ENCODE measurements around the gene FAXDC2. TPM values are rescaled to one million over a fixed set of nuclear protein-coding genes. Genes with fewer than 3 reads are reported as not detected.

The FAXDC2 gene
- polyA plus RNA-seq, 1 donor (not counting 4 experiments of a cell fraction or from before 2014, with no cell fraction given), result 4.6 TPM

- peaks cover 29% of the 10 kb centered on the region for H3K79me2 ChIP-seq (ENCODE audit: control insufficient read depth, insufficient read depth, low read length)
- H3K9me3 ChIP-seq (ENCODE audit: control insufficient read depth, low read depth, low read length), result no peaks in the 10 kb centered on the region
Observed at GRCh38 chr5:154795235-154795596, 55.2 kb downstream of the FAXDC2 start.

GRCh38 chr5:154794525-154795234 is 55.7 kb downstream of the FAXDC2 start:
- Histone ChIP-seq H3K9ac (ENCODE audit: control insufficient read depth, extremely low read depth, insufficient read depth, low read length) (no peak overlapping the region), H3K4me1 (ENCODE audit: control insufficient read depth, extremely low read depth, insufficient read depth, low read length) (no peaks in the 10 kb centered on the region), H4K20me1 (ENCODE audit: control insufficient read depth, extremely low read depth, insufficient read depth, low read length) (peaks cover 9% of the 10 kb centered on the region), H3K9me1 (ENCODE audit: control insufficient read depth, extremely low read depth, insufficient read depth, low read length) (no peaks in the 10 kb centered on the region), H3K27me3 (ENCODE audit: control insufficient read depth, extremely low read depth, insufficient read depth, low read length) (no peaks in the 10 kb centered on the region), H3K4me2 (ENCODE audit: control insufficient read depth, extremely low read depth, insufficient read depth, low read depth, low read length) (no peak overlapping the region), H2AFZ (ENCODE audit: control insufficient read depth, low read length) (no peak overlapping the region), H3K27ac (ENCODE audit: control insufficient read depth, insufficient read depth, low read length) (no peak overlapping the region), H3K36me3 (ENCODE audit: control insufficient read depth in 2 of 2, extremely low read depth in 1 of 2, insufficient read depth in 2 of 2, low read length in 2 of 2) (peaks cover 46 to 52% of the 10 kb centered on the region in 2 experiments), H3K79me2 (ENCODE audit: control insufficient read depth, insufficient read depth, low read length) (peaks cover 34% of the 10 kb centered on the region), H3K9me3 (ENCODE audit: control insufficient read depth, low read depth, low read length) (no peaks in the 10 kb centered on the region), H3K4me3 (ENCODE audit: control insufficient read depth in 2 of 3, extremely low read depth in 1 of 3, insufficient read depth in 2 of 3, low read depth in 1 of 3, low read length in 3 of 3) (no peak overlapping the region)
- TF ChIP-seq EZH2 (IDR thresholded peaks at IDR 0.05; ENCODE audit: low read length), result no peak
- TF ChIP-seq CTCF (optimal IDR thresholded peaks at IDR 0.05 in 1 of 3, IDR thresholded peaks at IDR 0.05 in 1 of 3, conservative IDR thresholded peaks at IDR 0.05 in 1 of 3; ENCODE audit: extremely low read depth in 1 of 3, insufficient read depth in 2 of 3, low read length in 3 of 3), result no peak
- DNase-seq (ENCODE audit: low read depth, low spot score), result no peak
- no peak for FAIRE-seq
- dilution Hi-C loops (cut with MboI; ENCODE audit: extremely low pct_ligation_motif_present, low sequenced_read_pairs), result no loop called here

More at GRCh38 chr5:154795235-154795596, 55.2 kb downstream of the FAXDC2 start:
- Histone ChIP-seq H3K4me1 (ENCODE audit: control insufficient read depth, extremely low read depth, insufficient read depth, low read length) (no peaks in the 10 kb centered on the region), H3K4me3 (ENCODE audit: control insufficient read depth in 2 of 3, extremely low read depth in 1 of 3, insufficient read depth in 2 of 3, low read depth in 1 of 3, low read length in 3 of 3) (no peak overlapping the region), H4K20me1 (ENCODE audit: control insufficient read depth, extremely low read depth, insufficient read depth, low read length) (peaks cover 7% of the 10 kb centered on the region), H3K27me3 (ENCODE audit: control insufficient read depth, extremely low read depth, insufficient read depth, low read length) (no peaks in the 10 kb centered on the region), H3K36me3 (ENCODE audit: control insufficient read depth in 2 of 2, extremely low read depth in 1 of 2, insufficient read depth in 2 of 2, low read length in 2 of 2) (peaks cover 52 to 55% of the 10 kb centered on the region in 2 experiments), H2AFZ (ENCODE audit: control insufficient read depth, low read length) (no peak overlapping the region), H3K9ac (ENCODE audit: control insufficient read depth, extremely low read depth, insufficient read depth, low read length) (no peak overlapping the region), H3K4me2 (ENCODE audit: control insufficient read depth, extremely low read depth, insufficient read depth, low read depth, low read length) (no peak overlapping the region), H3K9me1 (ENCODE audit: control insufficient read depth, extremely low read depth, insufficient read depth, low read length) (no peaks in the 10 kb centered on the region), H3K27ac (ENCODE audit: control insufficient read depth, insufficient read depth, low read length) (no peak overlapping the region)
- DNase-seq (ENCODE audit: low read depth, low spot score) (no peak), FAIRE-seq (no peak)
- no peak for TF ChIP-seq CTCF (optimal IDR thresholded peaks at IDR 0.05 in 1 of 3, IDR thresholded peaks at IDR 0.05 in 1 of 3, conservative IDR thresholded peaks at IDR 0.05 in 1 of 3; ENCODE audit: extremely low read depth in 1 of 3, insufficient read depth in 2 of 3, low read length in 3 of 3)
- TF ChIP-seq EZH2 (IDR thresholded peaks at IDR 0.05; ENCODE audit: low read length), result no peak
- dilution Hi-C loops (cut with MboI; ENCODE audit: extremely low pct_ligation_motif_present, low sequenced_read_pairs), result no loop called here
